ENCODE data around the gene TCF19.
A peak's percentile ranks its signal among the peaks of the same experiment; 100 is the strongest.
"Not testable (repeated sequence)": the region's sequence is repeated elsewhere in the genome, so short reads cannot be mapped to it uniquely, and the experiment has no call there.

TCF19 gene

GRCh38 chr6:31186052-31186734, 27.8 kb downstream of the TCF19 start:
- no peak for DNase-seq

DNA sequence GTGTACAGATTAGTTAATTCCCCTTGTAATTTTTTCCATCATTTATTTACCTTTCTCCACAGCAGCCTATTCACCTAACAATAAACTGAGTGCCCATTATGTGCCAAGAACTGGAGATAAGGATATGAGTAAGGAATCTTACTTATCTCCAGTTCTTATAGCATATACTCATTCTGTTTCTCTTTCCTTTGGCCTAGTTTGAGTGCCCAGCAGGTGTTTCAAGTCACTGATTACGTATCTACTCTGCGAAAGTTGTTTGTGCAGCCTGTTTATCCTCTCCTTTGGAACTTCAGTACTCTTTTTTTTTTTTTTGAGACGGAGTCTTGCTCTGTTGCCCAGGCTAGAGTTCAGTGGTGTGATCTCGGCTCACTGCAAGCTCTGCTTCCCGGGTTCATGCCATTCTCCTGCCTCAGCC, 29.4 kb downstream of the TCF19 start:
- no peak for DNase-seq

- DNase-seq: not testable (repeated sequence)
These were observed 30.8 kb downstream of the TCF19 start for GRCh38 chr6:31189223-31189622.

GRCh38 chr6:31190488-31190887, 32.1 kb downstream of the TCF19 start:
- no peak for DNase-seq

GRCh38 chr6:31192431-31193105, 34.2 kb downstream of the TCF19 start:
- peak; percentile 52 for DNase-seq

DNA sequence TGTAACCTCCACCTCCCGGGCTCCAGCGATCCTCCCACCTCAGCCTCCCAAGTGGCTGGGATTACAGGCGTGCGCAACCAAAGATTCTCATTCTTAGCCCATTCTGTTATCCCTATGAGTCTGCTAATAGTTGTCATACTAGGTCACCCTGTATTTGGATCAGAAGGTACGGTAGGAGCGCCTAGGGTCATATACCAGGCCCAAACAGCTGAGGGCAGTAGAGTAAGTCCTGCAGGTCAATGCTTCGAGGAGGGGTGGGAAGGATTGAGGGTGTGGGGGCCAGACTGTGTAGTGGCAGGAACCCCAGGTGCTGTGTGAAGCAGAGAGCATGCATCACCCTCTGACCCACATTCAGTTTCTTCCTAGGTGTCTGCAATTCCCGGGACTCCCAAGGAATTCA, 34.8 kb downstream of the TCF19 start:
- DNase-seq: no peak

GRCh38 chr6:31194061-31194834, 35.9 kb downstream of the TCF19 start:
- no peak for DNase-seq

DNA sequence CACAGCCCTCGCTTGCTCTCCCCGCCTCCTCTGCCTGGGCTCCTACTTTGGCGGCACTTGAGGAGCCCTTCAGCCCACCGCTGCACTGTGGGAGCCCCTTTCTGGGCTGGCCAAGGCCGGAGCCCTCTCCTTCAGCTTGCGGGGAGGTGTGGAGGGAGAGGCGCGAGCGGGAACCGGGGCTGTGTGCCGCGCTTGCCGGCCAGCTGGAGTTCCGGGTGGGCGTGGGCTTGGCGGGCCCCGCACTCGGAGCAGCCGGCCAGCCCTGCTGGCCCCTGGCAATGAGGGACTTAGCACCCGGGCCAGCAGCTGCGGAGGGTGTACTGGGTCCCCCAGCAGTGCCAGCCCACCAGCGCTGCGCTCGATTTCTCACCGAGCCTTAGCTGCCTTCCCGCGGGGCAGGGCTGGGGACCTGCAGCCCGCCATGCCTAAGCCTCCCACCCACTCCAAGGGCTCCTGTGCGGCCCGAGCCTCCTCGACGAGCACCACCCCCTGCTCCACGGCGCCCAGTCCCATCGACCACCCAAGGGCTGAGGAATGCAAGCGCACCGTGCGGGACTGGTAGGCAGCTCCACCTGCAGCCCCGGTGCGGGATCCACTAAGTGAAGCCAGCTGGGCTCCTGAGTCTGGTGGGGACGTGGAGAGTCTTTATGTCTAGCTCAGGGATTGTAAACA, 37.1 kb downstream of the TCF19 start:
- DNase-seq: not testable (repeated sequence)

DNA sequence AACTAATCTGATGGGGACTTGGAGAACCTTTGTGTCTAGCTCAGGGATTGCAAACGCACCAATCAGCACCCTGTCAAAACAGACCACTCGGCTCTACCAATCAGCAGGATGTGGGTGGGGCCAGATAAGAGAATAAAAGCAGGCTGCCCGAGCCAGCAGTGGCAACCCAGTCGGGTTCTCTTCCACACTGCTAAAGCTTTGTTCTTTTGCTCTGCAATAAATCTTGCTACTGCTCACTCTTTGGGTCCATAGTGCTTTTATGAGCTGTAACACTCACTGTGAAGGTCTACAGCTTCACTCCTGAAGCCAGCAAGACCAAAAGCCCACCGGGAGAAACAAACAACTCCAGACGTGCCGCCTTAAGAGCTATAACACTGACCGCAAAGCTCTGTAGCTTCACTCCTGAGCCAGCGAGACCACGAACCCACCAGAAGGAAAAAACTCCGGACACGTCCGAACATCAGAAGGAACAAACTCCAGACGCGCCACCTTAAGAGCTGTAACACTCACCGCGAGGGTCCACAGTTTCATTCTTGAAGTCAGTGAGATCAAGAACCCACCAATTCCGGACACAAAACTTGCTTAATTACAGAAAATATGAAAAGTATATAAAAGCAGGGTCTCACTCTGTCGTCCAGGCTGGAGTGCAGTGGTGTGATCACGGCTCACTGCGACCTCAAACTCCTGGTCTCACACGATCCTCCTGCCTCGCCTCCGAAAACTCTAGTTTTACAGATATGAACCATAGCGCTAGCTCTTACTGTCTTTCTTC, 38.0 kb downstream of the TCF19 start:
- not testable (repeated sequence) for DNase-seq

DNA sequence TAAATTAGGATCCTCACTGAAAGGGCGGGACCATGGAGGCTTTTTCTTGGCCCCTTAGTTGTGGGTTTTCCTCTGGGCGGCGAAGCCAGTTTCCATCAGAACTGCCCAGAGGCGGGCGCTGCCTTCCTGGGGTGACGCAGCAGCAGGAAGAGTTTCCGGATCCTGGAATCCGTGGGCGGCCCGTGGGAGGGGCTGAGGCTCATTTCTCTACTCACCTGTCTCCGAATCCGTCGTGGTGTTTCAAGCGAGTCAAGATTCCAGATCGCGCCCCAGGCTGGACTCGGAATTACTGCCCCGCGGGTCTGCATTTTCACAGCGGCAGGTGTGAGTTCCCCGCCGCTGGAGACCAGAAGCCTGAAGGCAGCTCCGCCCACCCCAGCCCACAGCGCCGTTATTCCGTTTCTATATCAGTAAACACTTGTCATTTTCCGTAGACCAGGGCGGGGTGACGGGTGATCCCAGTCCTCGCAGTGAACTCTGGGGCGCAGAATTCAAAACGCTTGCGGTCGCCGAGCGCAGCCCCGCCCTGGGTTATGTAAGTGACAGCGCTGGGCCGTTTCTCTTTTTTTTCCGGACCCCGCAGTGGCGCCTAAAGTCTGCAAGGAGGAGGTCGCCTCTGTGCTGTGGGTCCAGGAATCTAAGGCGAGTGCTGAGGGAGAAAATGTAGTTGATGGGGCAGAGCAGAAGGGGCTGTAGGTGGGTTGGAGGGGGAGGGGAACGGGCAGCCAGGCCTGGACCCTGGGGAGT, 39.3 kb downstream of the TCF19 start:
- DNase-seq: peak; percentile 90

- not testable (repeated sequence) for DNase-seq
These were observed 40.7 kb downstream of the TCF19 start for GRCh38 chr6:31199105-31199452.

- DNase-seq: no peak
These were observed 44.1 kb downstream of the TCF19 start for GRCh38 chr6:31202259-31203166.

DNA sequence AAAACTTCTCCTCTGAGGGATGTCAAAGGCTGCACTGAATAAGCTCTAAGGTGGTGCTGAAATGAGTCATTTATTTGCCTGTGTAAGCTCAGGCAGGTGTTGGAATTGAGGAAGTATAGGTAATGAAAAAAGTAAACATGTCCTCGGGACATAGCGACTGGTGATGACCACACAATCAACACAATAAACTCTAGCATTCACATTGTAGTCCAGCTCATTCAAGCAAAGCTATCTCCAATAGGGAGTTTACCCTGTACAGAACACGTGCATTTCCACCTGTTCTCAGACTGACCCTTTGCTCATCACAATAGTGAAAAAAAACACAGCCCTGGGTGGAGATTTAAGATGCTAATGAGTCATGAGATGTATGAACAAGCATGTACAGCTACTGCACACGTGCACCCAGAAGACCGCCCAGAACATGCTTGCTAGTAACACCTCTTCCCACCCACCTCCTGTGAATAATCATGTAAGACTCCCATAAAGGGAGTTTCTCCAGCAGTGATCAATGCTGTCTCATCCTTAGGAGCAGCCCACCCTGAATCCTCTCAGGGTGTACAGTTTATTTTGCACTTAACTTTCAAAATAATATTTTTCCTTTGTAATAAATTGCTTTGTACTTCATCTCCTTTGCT, 45.1 kb downstream of the TCF19 start:
- peak; percentile 51 for DNase-seq

GRCh38 chr6:31204751-31205145, 46.4 kb downstream of the TCF19 start:
- DNase-seq: no peak

DNA sequence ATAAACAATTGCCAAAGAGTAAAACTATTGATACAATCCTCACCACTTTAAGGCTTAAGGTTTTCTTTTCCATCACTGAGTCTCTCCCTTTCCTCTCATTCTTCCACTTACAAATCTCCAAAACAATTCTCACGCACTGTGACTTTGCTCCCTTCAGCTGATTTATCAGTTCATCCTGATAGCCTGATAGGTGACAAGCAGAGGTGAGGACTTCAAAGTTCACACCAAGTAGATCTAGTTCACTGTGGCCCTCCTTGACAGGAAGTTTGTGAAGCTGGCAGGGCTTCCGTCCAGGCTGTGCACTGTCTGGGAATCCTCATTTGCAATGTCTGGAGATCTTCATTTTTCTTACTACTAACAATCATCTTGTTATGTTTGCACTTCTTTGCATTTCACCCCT, 47.2 kb downstream of the TCF19 start:
- DNase-seq: no peak

GRCh38 chr6:31208506-31208905, 50.1 kb downstream of the TCF19 start:
- no peak for DNase-seq

GRCh38 chr6:31209137-31209536, 50.7 kb downstream of the TCF19 start:
- no peak for DNase-seq

- DNase-seq: no peak
These were observed 51.7 kb downstream of the TCF19 start for GRCh38 chr6:31210123-31210522.

DNA sequence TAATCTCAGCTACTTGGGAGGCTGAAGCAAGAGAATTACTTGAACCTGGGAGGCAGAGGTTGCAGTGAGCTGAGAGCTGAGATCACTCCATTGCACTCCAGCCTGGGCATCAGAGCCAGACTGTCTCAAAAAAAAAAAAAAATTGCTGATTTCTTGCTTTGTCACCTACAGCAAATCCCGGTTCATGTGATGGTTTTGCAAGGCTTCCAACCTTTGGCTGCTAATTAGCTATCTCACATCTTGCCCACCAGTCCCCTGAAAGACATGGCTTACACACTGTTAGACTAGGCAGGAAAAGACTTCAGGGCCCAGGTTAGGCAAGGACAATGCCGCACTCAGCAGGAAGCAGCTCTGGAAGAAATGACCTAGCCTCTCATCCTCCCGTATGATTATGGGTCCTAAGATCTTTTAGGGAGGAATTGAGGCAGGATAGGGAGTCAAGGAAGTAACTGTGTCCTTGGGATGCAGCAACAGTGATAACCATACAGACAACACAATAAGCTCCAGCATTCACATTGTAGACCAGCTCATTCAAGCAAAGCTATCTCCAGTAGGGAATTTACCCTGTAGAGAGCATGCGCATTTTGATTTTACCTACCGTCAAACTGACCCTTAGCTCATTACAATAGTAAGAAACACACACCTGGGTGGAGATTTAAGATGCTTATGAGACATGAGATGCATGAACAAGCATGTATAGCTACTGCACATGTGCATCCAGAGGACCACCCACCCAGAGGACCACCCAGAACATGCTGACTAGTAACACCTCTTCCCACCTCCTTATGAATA, 52.5 kb downstream of the TCF19 start:
- DNase-seq: no peak
